NCI-H2171 (cell line): ENCODE measurements around the gene NQO1.
A peak's percentile ranks its signal among the peaks of the same experiment; 100 is the strongest.
"Not testable (repeated sequence)": the region's sequence is repeated elsewhere in the genome, so short reads cannot be mapped to it uniquely, and the experiment has no call there.

ENCODE experiments used
- DNase-seq: peaks from one replicate; lab custom pipeline; 2025; lab: John Stamatoyannopoulos, UW

The NQO1 gene

GRCh38 chr16:69726313-69727060, at the start of gene NQO1:
TSS of gene NQO1 (minus strand) at chr16:69726560. CDS start at chr16:69726439, 121 bp downstream.
- DNase-seq: peak; percentile 90

GRCh38 chr16:69775563-69775962, 49.2 kb upstream of the NQO1 start:
- no peak for DNase-seq

DNA sequence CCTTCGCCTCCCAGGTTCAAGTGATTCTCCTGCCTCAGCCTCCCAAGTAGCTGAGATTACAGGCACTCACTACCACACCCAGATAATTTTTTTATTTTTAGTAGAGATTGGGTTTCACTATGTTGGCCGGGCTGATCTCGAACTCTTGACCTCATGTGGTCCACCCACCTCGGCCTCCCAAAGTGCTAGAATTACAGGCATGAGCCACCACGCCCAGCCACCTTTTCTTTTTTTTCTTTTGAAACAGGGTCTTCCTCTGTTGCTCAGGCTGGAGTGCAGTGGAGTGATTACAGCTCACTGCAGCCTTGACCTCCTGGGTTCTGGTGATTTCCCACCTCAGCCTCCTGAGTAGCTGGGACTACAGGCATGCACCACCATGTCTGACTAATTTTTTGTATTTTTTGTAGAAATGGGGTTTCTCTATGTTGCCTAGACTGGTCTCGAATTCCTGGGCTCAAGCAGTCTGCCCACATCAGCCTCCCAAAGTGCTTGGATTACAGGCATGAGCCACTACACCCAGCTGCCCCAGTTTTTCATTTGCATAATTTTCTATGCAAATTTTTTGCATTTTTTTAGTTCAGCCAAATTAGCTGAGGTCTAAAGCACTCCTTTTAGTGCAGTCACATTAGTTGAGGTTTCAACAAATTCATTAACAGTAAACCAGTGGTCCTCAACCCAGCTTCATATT, 47.0 kb upstream of the NQO1 start:
- DNase-seq: no peak

DNA sequence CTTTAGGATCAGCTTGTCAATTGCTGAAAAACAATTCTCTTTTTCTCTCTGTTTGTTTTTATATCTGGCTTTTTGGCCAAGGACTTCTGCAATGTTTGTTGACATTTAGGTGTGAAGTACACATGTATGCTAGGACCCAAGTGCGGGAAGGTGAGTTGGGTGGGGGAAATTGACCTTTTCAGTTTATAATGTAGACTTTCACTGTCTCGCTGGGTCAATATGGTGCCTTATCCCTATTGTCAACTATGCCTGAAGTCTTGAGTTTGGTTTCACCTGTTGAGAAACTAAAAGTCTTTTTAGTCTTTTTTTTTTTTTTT, 45.2 kb upstream of the NQO1 start:
- DNase-seq: no peak

- no peak for DNase-seq
Measured at GRCh38 chr16:69769404-69769803, 43.0 kb upstream of the NQO1 start.

DNA sequence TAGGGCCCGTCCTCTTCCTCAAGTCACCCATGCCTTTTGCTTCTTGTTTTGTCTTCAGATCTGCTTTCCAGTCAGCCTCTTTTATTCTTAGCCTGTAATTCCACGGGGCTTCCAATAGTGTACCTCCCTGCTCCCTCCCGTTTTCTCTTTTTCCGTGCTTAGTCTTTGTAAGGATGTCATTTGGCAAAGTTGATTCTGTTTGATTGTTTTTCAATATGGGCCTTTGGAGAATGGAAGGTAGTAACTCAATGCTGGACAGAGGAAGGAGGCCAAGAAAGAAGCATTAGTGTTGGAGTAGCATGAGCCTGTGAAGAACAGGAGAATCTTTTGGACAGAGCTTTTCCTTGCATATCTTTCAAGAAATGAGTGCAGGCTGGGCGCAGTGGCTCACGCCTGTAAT, 42.3 kb upstream of the NQO1 start:
- DNase-seq: no peak

- DNase-seq: no peak
Measured at GRCh38 chr16:69767459-69768229, 41.3 kb upstream of the NQO1 start.

DNA sequence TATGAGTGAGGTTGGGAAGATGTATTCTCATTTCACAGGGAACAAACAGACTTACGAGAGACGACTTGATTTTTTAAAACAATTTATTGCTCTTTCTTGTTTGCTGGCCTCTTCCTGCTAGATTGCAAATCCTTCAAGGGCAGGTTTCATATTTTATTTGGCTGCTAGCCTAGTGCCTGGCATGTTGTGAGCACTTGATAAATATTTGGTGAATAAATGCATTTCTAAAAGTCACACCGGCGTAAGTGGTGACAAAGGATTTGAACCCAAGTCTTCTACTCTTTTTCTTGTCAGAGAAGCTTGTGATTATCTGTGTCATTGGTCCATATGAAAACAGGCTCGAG, 37.2 kb upstream of the NQO1 start:
- no peak for DNase-seq

DNA sequence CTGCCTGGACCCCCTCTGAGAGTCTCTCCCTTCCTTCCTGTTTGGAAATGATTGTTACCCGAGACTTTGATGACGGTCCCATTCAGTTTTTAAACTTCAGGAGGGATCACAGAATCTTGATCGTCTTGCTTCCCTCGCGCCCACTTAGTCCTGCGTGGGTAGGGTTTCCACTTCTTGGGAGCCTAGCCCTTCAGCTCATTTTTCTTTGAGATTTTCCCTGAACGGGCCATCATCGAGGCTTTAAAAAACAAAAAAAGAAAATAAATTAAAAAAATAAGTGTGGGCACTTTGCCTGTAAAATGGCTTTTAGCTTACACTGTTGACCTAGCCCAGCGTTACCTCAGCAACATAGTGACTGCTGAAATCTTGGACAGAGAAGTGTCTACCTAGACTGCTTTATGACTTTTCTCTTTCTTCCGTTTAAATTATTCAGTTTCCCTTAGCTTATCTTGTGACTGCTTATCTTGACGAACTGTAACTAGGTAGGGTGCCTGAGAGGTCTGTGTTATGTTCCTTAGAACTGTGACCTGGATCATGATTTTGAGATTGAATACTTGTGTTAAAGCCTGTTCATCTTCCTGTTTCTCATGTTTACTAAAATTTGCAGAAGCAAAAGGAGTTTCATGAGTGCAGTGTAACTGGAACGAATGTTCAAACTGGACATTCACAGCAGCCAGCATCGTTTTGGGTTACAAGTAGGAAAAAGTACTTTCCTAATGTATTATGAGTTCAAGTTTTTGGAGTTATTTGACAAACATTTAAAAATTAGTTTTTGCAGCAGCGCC, 36.6 kb upstream of the NQO1 start:
- no peak for DNase-seq

DNA sequence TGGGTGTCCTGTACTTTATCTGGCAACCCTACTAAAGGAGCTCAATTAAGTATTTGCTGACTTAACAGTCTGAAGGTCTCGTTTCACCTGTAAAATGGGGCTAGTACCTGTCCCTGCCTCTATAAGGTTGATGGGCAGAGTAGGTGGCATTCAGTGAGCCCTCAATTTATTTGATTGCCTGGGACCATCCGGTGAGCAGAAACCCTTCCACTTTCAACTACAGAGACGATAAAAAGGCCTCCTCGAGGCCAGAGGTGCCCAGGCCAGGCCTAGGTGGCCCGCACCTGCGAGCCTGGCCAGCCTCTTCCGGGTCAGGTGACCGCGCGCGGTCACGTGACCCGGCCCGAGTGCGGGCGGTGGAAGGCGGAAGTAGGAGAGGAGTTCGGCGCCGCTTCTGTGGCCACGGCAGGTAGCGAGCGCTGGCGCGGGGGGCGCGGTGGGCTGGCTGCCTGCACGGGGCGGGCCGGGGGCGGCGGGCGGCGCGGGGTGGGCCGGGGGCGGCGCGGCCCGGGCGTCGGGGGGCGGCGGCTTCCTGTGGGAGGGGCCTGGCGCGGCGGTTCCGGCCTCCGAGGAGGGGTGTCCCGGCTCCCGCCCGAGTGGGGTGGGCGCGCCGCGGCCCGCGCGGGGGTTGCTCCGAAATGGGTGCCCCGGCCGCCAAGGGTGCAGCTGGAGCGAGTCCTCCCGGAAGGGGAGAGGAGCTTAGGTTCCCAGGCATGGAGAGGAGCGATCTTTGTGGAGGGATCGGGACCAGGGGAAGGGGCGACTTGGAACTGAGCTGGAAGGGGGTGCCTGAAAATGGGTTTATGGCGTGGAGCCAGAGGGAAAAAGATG, 35.8 kb upstream of the NQO1 start, which contains the start of gene WWP2:
WWP2 (plus strand) TSS at position 350 of the 831 bp plus-strand sequence. CDS start 24,679 bp downstream, outside the sequence.
- peak; percentile 86 for DNase-seq

DNA sequence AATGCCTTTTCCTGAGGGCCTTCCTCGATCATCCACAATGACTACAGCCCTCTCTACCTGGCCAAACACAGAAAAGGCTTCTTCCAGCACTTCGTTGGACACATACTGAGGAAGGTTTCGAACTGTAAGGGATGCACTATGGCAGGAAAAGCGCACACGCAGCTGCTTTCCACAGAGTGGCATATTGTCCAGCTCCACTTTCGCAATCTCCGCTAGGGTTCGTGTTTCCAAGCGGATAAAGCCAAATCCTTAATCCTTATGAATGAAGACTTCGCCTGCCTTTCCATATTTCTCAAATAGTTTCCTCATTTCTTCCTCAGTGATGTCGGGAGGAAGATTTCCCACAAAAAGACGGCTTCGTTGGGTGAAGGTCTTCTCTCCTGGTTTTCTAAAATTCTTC, 31.0 kb upstream of the NQO1 start:
- not testable (repeated sequence) for DNase-seq

GRCh38 chr16:69756705-69757104, 30.3 kb upstream of the NQO1 start:
- DNase-seq: no peak

DNA sequence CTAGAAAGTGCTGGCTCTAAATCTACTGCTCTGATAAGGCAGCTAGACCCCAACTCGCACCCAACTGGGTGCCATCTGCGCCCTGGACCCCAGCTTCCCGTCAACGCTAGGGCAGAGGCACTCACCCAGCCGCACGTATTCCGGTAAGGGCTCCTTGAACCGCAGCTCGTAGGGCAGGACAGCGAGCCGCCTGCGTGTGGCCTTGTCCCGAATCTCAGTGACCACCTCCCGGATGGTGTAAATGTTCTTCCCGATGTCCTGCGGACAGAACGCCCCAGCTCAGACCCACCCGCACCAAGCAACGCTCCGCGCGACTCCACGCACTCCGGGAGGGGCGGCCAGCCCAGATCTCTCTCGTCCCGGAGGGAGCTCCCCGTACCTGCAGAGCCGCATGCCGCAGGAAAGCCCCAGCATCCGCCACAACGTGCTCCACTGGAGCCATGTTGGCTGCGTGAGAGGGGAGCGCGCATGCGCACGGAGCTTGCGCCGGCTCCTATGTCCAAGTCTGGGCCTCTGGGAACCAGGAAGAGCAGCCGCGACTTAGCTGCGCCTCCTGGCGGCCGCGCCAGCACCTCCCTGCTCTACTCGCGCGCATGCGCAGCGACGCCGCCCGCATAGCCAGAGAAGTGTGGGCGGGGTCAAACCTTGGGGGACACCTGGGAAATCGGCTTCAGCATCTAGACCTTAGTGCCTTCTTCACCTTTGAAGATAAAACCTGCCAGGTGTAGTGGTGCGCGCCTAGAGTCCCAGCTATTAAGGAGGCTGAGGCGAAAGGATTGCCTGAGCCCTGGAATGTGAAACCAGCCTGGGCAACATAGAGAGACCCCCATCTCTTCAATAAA, 28.3 kb upstream of the NQO1 start, which contains the start of gene NOB1:
NOB1 (minus strand) TSS at position 458 of the 842 bp plus-strand sequence; CDS start at position 442, 16 bp downstream.
- DNase-seq: peak; percentile 94

GRCh38 chr16:69754143-69754468, 27.7 kb upstream of the NQO1 start:
- DNase-seq: no peak

- DNase-seq: no peak
Measured at GRCh38 chr16:69748694-69749345, 22.5 kb upstream of the NQO1 start.

GRCh38 chr16:69747115-69747514, 20.8 kb upstream of the NQO1 start:
- no peak for DNase-seq

- DNase-seq: no peak
Measured at GRCh38 chr16:69745959-69746358, 19.6 kb upstream of the NQO1 start.

GRCh38 chr16:69745232-69745612, 18.9 kb upstream of the NQO1 start:
- no peak for DNase-seq

DNA sequence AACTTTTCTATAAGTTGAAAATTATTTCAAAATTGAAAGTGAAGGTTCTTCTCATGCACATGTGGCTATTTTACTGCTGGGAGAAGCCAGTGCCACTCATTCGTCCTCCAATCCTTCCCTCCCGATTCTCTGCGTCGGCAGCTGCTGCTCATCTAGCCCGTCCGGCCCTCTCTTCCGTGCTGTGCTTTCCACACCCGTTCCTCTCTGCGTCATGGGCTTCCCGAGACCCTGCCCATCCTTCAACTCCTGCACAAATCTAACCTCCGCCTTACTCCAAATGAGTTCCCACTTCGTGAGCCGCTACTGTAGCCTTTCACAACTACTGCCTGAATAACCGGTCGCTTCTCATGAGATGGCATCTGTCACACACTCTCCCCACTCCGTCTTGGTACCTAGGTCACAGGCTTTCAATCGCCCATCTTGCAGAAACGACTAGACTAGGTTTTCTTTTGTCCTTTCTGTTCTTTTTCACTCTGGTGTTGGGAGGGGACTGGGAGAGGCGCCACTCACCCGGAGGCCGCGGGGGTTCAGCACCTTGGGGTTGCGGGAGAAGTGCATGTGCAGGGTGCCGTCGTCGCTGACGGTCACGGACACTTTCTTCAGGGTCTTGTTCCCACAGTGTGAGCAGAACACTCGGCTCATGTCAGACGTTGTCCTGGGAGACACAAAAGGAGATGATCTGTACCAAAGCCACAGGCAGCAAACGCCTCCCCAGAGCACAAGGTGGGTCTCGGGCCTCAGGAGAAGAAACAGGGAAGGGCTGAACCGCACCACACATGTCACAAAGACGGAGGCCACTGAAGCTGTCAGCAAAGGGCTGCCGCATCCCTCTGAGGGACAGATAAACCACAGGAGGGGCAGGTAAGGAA, 18.2 kb upstream of the NQO1 start:
- DNase-seq: no peak
